ENCODE results near the gene NAT16. TPM values are rescaled to one million over a fixed set of nuclear protein-coding genes. Genes with fewer than 3 reads are reported as not detected.
"Not testable (repeated sequence)": the region's sequence is repeated elsewhere in the genome, so short reads cannot be mapped to it uniquely, and the experiment has no call there.

Gene NAT16
- total RNA-seq, 1 experiment from 2014 or later = 0.93 TPM

- no peak for DNase-seq (ENCODE audit: low spot score)
Measured at GRCh38 chr7:101201695-101202602, 21.9 kb upstream of the NAT16 start.

GRCh38 chr7:101200862-101201599 lies 20.9 kb upstream of the NAT16 start, which contains the start of gene MOGAT3:
TSS of gene MOGAT3 (minus strand) at chr7:101201036. CDS start at chr7:101200854, 182 bp downstream.
- no peak for DNase-seq (ENCODE audit: low spot score)

DNA sequence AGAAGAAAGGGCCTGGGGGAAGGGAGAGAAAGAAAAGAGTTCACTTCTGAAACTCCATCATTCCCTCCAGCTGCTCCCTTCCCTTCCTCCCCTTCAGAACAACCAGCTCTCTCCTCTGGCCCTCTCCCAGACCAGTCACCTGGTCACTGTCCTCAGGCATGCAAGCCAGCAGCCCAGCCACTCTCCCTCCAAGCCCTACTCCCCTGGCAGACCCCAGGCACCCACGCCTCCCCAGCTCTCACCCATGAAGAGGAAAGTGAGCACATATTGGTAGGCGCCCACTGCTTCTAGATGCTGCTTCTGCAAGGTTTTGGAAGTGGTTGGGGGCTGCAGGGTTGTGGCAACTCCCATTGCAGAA lies 20.4 kb upstream of the NAT16 start:
- DNase-seq (ENCODE audit: low spot score) = no peak

- DNase-seq (ENCODE audit: low spot score) = not testable (repeated sequence)
Measured at GRCh38 chr7:101199522-101199921, 19.4 kb upstream of the NAT16 start.

GRCh38 chr7:101198476-101198875 lies 18.4 kb upstream of the NAT16 start:
- DNase-seq (ENCODE audit: low spot score) = no peak

DNA sequence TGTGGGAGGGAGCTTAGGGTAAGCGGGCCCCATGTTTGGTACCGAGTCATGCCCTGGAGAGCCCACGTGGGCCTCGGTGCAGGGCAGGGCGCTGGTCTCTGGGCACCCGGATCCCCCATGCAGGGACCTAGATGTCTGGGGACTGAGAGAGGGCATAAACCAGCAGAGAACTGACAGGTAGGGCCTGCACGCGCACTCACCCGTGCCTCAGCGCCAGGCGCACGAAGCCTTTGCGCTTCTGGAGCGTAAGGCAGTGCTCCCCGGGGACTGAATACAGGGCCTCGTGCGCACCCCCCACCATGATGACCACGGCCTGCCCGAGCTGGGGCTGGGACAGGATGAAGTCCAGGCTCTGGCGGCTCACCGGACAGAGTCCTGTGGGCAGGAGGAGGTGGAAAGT lies 17.9 kb upstream of the NAT16 start:
- no peak for DNase-seq (ENCODE audit: low spot score)

DNA sequence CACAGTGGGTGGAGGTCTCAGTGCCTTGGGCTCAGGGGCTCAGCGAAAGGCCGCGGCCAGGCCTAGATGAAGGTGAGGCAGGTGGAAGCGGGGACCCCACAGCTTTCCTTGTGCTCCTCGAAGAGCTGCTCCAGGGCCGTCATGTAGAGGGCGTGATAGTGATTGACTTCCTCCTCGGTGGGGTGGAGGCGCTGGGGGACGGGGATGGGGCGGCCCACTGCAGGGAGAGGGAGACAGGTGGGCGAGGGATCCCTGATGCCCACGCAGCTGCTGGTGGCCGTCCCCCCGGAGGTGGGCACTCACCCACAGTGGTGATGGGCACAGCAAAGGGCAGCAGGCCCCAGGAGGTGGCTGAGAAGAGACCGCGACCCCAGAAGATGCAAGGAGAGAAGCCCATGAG lies 15.8 kb upstream of the NAT16 start:
- DNase-seq (ENCODE audit: low spot score) = no peak

- no peak for DNase-seq (ENCODE audit: low spot score)
Measured at GRCh38 chr7:101189109-101189508, 9.0 kb upstream of the NAT16 start.

- no peak for DNase-seq (ENCODE audit: low spot score)
Measured at GRCh38 chr7:101186844-101187428, 6.8 kb upstream of the NAT16 start.

GRCh38 chr7:101186194-101186593 lies 6.1 kb upstream of the NAT16 start:
- DNase-seq (ENCODE audit: low spot score) = no peak

- DNase-seq (ENCODE audit: low spot score) = peak; percentile 84
Measured at GRCh38 chr7:101185258-101185839, 5.3 kb upstream of the NAT16 start.

DNA sequence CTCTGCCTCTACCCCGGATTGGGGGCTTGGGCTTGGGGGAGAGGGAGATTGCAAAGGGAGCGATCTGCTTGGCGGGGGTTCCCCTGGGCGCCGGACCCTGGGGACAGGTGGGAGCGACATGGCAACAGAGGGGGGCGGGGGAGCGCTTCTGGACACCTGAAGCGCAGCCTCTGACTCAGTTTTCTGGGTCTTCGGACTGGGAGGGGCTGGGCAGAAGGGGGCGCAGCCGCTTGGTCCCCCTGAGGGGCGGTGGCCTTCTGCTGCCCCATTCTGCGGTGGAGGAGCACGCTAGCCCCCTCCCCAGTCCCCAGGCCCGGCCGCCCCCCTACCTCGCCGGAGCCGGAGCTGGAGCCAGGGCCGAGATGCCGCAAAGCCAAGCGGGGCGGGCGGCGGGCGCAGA lies 380 bp downstream of the NAT16 start:
- DNase-seq (ENCODE audit: low spot score) = no peak

DNA sequence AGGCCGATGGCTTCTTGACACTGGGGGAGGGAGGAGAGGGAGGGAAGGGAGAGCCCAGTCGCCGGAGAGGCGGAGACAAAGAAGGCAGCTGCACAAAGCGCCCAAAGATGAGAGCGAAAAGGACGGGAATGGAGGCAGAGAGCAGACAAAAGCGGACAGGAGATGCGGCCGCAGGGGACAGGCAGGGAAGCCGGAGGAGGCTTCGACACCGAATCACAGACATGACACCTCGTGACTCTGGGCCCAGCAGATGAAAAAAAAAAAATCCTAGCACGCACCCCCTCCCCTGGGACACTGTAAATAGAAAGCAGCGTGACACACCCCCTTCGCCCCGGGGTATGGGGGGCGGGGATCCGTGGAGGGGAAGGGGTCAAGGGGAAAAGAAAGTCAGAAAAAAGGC lies 976 bp downstream of the NAT16 start:
- no peak for DNase-seq (ENCODE audit: low spot score)

GRCh38 chr7:101177644-101178043 lies 2.4 kb downstream of the NAT16 start:
- DNase-seq (ENCODE audit: low spot score) = no peak

DNA sequence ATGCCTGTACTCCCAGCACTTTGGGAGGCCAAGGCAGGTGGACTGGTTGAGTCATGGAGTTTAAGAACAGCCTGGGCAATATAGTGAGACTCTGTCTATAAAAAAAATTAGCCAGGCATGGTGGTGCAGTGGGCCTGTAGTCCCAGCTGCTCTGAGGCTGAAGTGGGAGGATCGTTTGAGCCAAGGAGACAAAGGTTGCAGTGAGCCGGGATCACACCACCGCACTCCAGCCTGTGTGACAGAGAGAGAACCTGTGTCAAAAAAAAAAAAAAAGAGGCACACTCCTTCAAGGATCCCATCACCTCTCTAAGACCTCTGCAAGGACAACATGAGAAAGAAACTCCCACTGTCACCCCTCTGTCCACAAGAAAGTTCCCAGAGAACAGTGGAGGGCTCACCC lies 4.4 kb downstream of the NAT16 start:
- DNase-seq (ENCODE audit: low spot score) = no peak

- DNase-seq (ENCODE audit: low spot score) = no peak
Measured at GRCh38 chr7:101174322-101174854, 5.7 kb downstream of the NAT16 start.

- peak; percentile 54 for DNase-seq (ENCODE audit: low spot score)
Measured at GRCh38 chr7:101173752-101174244, 6.3 kb downstream of the NAT16 start.

DNA sequence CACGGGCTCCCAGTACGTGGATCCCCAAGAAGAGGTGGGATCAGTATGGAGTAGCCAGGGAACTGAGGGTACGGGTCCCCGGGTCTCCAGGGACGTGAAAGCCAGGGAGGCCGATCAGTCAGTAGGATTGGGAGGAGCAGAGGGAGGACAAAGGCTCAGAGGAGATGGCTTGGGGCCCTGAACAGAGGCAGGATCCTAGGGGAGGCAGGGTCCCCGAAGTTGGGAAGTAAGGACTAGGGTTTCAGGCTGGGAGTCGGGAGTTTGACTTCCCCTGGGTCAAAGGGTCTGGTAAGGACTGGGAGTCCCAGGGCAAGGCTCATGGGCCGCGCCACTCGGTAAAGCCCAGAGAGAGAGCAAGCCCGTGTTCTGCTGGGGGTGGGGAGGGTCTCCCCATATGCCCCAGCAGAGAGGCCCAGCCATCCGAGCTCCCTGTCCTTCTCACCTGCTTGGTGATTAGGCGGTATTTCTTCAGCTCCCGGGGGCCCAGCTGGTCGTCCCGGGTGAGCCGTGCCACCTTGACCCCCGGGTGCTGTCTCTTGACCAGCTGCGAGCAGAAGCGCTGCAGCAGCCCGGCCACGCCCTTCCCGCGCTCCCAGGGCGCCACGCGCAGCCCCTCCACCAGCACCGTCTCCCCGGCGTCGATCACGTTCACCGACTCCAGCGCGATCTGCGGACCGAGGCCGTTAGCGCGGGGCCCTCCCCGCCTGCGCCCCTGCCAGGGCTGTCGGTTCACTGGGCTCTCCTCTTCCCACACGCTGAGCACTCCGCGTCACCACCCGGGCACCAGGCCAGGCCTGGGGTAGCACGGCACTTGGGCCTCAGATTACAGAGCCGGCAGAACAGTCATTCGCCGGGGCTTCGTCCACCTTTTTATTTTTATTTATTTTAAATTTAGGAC lies 7.0 kb downstream of the NAT16 start:
- DNase-seq (ENCODE audit: low spot score) = peak; percentile 77

GRCh38 chr7:101172005-101172853 lies 7.9 kb downstream of the NAT16 start:
- DNase-seq (ENCODE audit: low spot score) = no peak

- no peak for DNase-seq (ENCODE audit: low spot score)
Measured at GRCh38 chr7:101171442-101171837, 8.7 kb downstream of the NAT16 start.
